NCI-H128 (cell line): ENCODE data around the gene SLIT3.

Experiments
- DNase-seq: peaks from one replicate; lab custom pipeline; 2025; ENCODE audit not compliant: unreplicated experiment; lab: John Stamatoyannopoulos, UW

The SLIT3 gene

GRCh38 chr5:168818558-168818957 is 482.4 kb downstream of the SLIT3 start:
- DNase-seq: no peak

GRCh38 chr5:168817591-168817990 is 483.3 kb downstream of the SLIT3 start:
- DNase-seq: no peak

- DNase-seq: no peak
These were observed 484.3 kb downstream of the SLIT3 start for GRCh38 chr5:168816661-168817060.

DNA sequence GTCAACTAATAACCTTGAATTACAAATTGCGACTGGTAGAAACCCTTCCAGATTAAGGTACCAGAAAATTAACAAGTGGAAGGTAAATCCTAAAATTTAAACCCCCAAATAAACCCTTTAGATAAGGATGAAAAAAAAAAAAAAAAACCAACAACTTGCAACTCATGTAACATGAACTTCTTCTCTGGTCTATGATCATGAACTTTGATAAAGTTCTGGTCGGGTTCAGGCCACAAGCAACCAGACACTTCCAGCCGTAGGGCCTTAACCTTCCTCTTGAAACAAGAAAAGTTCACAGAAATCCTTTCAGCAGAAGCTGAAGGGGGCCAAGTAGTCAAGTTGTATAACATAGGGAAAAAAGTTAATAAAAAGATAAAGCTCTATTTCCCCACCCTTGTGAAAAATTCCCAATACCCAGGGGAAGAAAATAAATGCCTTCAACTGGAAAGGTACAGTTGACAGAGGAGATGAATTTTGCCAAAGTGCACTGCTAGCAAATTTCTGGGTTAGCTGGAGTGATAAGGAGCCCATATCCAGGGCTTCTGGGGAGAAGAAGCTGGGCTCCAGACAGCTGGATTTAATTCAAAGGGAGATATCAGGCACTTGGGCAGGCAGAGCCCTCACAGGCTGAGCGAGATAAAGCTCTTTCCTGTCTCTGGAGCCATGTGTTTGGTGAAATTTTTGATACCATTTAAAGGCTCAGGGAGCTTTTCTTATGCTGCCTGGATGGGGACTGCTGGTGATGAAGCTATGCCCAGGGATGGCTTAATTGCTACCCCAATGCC is 487.6 kb downstream of the SLIT3 start:
- no peak for DNase-seq

GRCh38 chr5:168810641-168811040 is 490.3 kb downstream of the SLIT3 start:
- no peak for DNase-seq

- no peak for DNase-seq
These were observed 491.7 kb downstream of the SLIT3 start for GRCh38 chr5:168809218-168809617.

GRCh38 chr5:168808051-168808616 is 492.8 kb downstream of the SLIT3 start:
- no peak for DNase-seq

DNA sequence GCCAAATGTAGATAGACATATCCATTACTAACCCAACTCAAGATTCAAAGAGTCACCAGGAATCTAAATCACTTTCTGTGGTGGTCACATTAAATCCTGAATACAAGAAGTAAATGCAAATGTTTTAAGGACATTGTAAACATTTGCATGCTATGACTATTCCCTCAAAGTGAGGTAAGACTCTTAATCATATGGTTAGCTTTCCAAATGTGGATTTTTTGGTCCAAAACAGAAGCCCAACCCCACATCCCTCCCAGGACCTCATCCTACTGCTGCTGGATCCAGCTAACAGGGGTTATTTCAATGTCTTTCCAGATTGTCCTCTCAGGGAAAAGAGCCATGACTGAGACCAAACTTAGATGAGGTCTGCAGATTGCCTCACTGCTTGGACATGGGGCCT is 493.7 kb downstream of the SLIT3 start:
- DNase-seq: no peak

DNA sequence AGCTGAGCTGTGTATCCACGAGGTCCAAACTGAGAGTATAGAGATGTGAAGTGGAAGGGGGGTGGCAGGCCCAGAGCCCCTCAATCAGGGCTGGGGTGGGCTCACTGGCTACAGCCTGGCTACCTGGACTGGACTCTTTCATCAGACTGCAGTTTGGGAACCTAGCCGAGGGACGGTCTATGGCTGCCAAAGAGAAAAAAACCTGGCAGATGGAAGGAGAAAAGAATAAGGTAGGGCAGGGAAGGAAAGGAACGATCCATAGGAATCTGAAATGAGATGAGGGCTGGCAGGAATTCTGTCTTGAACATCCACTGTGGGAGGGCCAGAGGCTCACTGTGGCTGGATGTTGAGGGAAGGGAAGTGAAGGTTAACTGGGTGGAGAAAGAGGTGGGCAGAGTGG is 497.4 kb downstream of the SLIT3 start:
- no peak for DNase-seq

DNA sequence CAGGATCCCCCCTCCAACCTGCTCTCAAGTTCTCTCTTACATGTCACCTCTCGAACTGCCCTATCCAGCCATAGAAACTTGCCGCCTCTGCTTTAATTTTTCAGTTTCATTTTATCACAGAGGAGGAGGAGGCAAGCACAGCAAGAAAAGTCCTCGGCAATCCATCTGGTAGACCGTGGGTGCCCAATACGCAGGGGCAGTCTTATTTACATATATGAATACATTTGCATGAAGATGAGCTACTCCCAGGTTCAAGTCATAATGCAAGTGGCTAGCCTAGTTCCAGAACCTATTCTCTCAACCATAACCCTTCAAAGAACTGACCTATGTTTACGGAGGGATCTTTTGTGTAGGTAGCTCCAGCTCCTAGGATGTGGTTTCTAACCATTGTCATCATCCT is 498.6 kb downstream of the SLIT3 start:
- DNase-seq: no peak

- DNase-seq: no peak
These were observed 499.4 kb downstream of the SLIT3 start for GRCh38 chr5:168801567-168801966.

GRCh38 chr5:168800701-168801100 is 500.2 kb downstream of the SLIT3 start:
- DNase-seq: no peak

GRCh38 chr5:168798065-168799023 is 502.6 kb downstream of the SLIT3 start:
- DNase-seq: no peak

DNA sequence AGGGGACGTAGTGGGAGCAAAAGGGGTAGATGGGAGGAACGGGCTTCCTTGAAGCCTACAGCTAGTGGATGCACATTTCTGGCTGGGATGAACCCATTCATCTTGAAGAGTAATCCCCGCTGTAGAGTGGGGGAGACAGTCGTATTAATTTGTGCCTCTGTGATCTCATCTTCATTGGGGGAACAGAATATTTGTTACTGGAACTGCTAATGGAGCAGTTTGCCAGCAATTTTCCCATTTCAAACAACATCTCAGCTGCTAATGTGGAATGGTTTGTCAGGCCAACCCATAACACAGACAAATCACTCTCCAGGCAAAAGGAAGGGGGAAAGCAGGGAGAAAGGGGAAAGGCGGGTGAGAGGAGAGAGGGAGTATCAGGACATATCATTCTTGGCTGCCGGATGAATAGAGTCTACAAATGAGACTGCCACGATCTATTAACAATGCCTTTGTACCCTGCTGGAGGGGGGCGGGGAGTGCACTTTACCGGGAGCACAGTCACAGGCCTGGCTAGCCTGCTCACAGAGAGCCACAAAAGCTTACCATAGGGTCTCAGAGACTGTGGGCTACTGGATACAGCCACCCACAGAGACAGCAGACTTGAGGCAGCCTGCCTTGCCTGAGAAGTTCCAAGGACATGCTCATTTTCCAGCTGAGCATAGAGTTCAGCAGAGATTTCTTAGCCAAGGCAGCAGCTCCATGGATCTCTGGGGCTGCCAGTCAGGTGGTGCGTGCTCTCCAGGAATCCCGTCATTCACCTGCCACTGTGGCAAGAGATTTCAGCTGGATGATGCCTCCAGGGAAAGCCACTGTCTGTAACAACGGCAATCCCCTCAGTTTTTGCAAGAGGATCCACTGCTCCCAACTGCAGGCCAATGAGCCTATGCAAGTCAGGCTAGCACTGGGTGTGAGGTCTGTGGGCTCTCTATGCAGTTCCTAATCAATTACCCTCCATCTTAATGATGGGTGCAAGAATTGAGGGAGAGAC is 504.1 kb downstream of the SLIT3 start:
- DNase-seq: no peak

DNA sequence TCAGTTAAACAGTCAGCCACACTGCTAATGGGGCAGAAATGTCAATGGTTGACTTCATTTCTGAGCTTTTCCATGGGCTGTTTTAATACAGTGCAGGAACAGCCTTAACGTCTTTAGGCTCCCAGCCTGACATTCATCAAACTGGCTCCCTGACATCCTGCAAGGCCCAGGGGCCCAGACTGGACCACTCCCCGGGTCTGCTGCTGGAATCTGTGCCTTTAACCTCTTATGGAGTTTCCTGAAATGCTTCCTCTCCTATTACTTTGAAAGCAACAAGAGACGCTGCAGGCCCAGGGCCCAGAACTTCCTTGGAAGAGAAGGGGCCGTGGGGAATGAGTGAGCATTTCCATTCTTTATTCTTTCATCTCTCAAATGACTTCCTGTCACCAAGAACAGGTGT is 504.9 kb downstream of the SLIT3 start:
- no peak for DNase-seq

DNA sequence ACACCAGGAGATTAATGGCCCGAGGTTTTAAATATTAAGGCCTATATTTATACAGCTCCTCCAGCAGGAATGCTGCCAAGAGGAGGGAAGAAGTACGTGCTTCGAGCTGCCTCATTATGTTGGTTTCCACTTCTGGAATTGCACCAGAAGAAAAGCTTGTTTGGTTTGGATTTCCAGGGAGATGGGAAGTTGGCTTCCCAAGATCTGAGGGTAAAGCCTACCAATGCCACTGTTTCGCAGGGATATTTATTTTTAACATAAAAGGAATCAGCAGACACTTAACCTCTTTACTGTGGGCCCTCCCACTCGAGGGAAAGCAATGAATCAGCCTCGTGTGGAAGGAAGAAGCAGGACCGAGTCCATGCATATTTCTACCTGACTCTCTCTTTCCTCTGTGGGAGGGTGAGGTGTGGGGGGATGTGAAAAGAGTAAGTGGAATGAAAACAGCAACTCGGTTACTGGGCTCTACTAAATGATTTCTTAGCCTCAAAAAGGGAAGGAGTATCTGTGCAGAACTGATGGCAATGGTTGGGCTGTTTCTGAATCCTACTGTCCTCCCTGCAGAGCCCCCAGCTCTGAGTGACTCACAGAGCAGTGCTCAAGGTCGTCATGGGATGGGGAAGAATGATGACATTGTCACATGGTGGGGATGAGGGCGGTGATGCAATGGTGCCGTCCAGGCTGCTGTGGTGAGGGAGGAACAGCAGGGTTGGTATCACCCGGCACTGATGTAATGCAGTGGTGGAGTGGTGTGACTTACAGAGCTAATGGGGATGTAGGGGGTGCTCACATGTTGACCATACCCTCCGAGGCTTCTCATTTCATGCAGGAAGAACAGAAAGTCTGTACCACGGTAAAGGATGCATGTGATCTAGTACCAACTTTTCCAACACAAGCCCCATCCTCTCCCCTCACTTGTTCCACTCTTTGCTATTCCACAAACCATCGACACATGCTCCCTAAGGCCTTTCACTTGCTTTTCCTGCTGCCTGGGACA is 506.8 kb downstream of the SLIT3 start:
- no peak for DNase-seq

DNA sequence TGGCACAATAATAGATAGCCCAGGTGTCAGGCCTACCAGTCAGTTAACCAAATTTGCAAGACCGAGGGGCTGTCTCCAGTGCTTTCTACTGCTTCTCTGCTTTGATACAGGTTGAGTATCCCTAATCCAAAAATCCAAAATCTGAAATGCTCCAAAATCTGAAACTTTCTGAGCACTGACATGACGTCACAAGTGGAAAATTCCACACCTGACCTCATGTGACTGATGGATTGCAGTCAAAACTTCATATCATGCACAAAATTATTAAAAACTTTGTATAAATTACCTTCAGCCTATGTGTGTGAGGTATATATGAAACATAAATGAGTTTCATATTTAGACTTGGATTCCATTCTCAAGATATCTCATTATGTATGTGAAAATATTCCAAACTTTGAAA is 508.3 kb downstream of the SLIT3 start:
- no peak for DNase-seq

- no peak for DNase-seq
These were observed 510.2 kb downstream of the SLIT3 start for GRCh38 chr5:168790671-168791250.
